IMR-90 (cell line): ENCODE results near the gene ITSN1. TPM values are rescaled to one million over a fixed set of nuclear protein-coding genes. Genes with fewer than 3 reads are reported as not detected.

Experiments used
- ATAC-seq: fragments of 200-7000 bp; cut with Tn5 transposase; 2 replicates; pipeline ENCODE4 v1.9.1; 2020; ENCODE audit warnings: low read depth, mild to moderate bottlenecking, moderate library complexity
- BruUV-seq: library from RNA; stranded (reverse); fragments of 400-500 nt; replicated peaks from 2 replicates; lab custom pipeline; 2021; lab: Mats Ljungman, UMichigan
- CTCF ChIA-PET: fragments of 300-600 bp; formaldehyde crosslinking; extraction: SDS; loops from one replicate; lab custom pipeline; 2021; ENCODE audit warnings: antibody characterized with exemption; lab: Yijun Ruan, JAX
- POLR2A ChIA-PET: fragments of 300-600 bp; sonication (Branson Sonifier 250); formaldehyde crosslinking; loops from one replicate; lab custom pipeline; 2022; ENCODE audit warnings: antibody characterized with exemption; ENCODE audit not compliant: unreplicated experiment; lab: Charles Lee
- DNase-seq: peaks from one replicate; pipeline ENCODE4 v3.0.0; 2013
- H2AFZ ChIP-seq: replicated peaks from 2 replicates; pipeline ENCODE3; 2013; ENCODE audit warnings: low read length, mild to moderate bottlenecking; ENCODE audit not compliant: poor library complexity
- H2AK5ac ChIP-seq: 2 replicates; pipeline ENCODE4 v1.6.1; 2013; ENCODE audit warnings: low read depth, low read length, inconsistent platforms
- H2AK9ac ChIP-seq: replicated peaks from 2 replicates; pipeline ENCODE3; 2013; ENCODE audit warnings: mild to moderate bottlenecking, low read depth, low read length, moderate library complexity; ENCODE audit not compliant: poor library complexity
- H2BK120ac ChIP-seq: 2 replicates; pipeline ENCODE4 v1.6.1; 2013; ENCODE audit warnings: low read depth, low read length, inconsistent platforms
- H2BK15ac ChIP-seq: 3 replicates; pipeline ENCODE4 v1.6.1; 2013; ENCODE audit warnings: low read depth, low read length, inconsistent platforms
- H2BK20ac ChIP-seq: 2 replicates; pipeline ENCODE4 v1.6.1; 2013; ENCODE audit warnings: low read depth, mild to moderate bottlenecking, inconsistent platforms, low read length, moderate library complexity
- H2BK5ac ChIP-seq: 2 replicates; pipeline ENCODE4 v1.6.1; 2013; ENCODE audit warnings: mild to moderate bottlenecking, low read depth, low read length, inconsistent platforms; ENCODE audit not compliant: poor library complexity, severe bottlenecking
- H3K14ac ChIP-seq: replicated peaks from 2 replicates; pipeline ENCODE4 v1.6.1; 2013; ENCODE audit warnings: low read depth, low read length, inconsistent platforms
- H3K18ac ChIP-seq: 2 replicates; pipeline ENCODE4 v1.6.1; 2013; ENCODE audit warnings: low read depth, low read length, control low read depth
- H3K23ac ChIP-seq: 2 replicates; pipeline ENCODE4 v1.6.1; 2013; ENCODE audit warnings: low read depth, low read length, inconsistent platforms
- H3K27ac ChIP-seq: 2 replicates; pipeline ENCODE4 v1.5.1; 2013; ENCODE audit warnings: mild to moderate bottlenecking, control low read depth, low read length; ENCODE audit not compliant: insufficient read depth
- H3K27me3 ChIP-seq: 2 replicates; pipeline ENCODE4 v1.6.1; 2013; ENCODE audit warnings: low read length; ENCODE audit not compliant: control insufficient read depth, insufficient read depth
- H3K36me3 ChIP-seq: 2 replicates; pipeline ENCODE4 v1.6.1; 2013; ENCODE audit warnings: low read length, mixed read lengths; ENCODE audit not compliant: control insufficient read depth, insufficient read depth
- H3K4ac ChIP-seq: 2 replicates; pipeline ENCODE4 v1.6.1; 2013; ENCODE audit warnings: low read depth, low read length, inconsistent platforms
- H3K4me1 ChIP-seq: 2 replicates; pipeline ENCODE4 v1.6.1; 2013; ENCODE audit warnings: low read length, mixed read lengths; ENCODE audit not compliant: control insufficient read depth, insufficient read depth
- H3K4me2 ChIP-seq: 2 replicates; pipeline ENCODE4 v1.6.1; 2013; ENCODE audit warnings: low read depth, mild to moderate bottlenecking, control low read depth, low read length, moderate library complexity
- H3K4me3 ChIP-seq: 2 replicates; pipeline ENCODE4 v1.5.1; 2013; ENCODE audit warnings: low read depth, mild to moderate bottlenecking, control low read depth, low read length, moderate library complexity; ENCODE audit not compliant: insufficient read depth
- H3K56ac ChIP-seq: 2 replicates; pipeline ENCODE4 v1.6.1; 2013; ENCODE audit warnings: low read length, inconsistent platforms; ENCODE audit not compliant: insufficient read depth; ENCODE audit errors: extremely low read depth
- H3K79me1 ChIP-seq, 2 experiments: 2 replicates each; pipeline ENCODE4 v1.6.1; 2013; ENCODE audit warnings: low read length in 2 of 2, inconsistent platforms in 1 of 2, low read depth in 1 of 2
- H3K9ac ChIP-seq: 2 replicates; pipeline ENCODE4 v1.6.1; 2013; ENCODE audit warnings: low read depth, low read length, control low read depth
- H3K9me1 ChIP-seq: 2 replicates; pipeline ENCODE4 v1.6.1; 2013; ENCODE audit warnings: low read length, inconsistent platforms; ENCODE audit not compliant: insufficient read depth
- H3K9me3 ChIP-seq: 2 replicates; pipeline ENCODE4 v1.6.1; 2013; ENCODE audit warnings: low read length; ENCODE audit not compliant: control insufficient read depth, insufficient read depth
- H4K20me1 ChIP-seq: 2 replicates; pipeline ENCODE4 v1.6.1; 2013; ENCODE audit warnings: low read length, inconsistent platforms; ENCODE audit not compliant: insufficient read depth
- H4K5ac ChIP-seq: 2 replicates; pipeline ENCODE4 v1.6.1; 2013; ENCODE audit warnings: mild to moderate bottlenecking, low read depth, low read length, control low read depth
- H4K8ac ChIP-seq, 2 experiments: 2 replicates each; pipeline ENCODE4 v1.6.1; 2013; ENCODE audit warnings: low read depth in 2 of 2, low read length in 2 of 2, control low read depth in 1 of 2, inconsistent platforms in 1 of 2
- H4K91ac ChIP-seq: 2 replicates; pipeline ENCODE4 v1.6.1; 2013; ENCODE audit warnings: low read depth, low read length, inconsistent platforms; ENCODE audit not compliant: insufficient read depth
- BHLHE40 ChIP-seq: fragments of 150-350 bp; IDR thresholded peaks from 2 replicates; pipeline ENCODE4 v1.6.1; 2016; ENCODE audit warnings: mild to moderate bottlenecking, low read depth, low read length
- CEBPB ChIP-seq: IDR thresholded peaks from 2 replicates; pipeline ENCODE4 v1.6.1; 2012; ENCODE audit warnings: low read depth, low read length, improper control_type of control experiment
- WGBS, 2 experiments: methylation state at CpG; one replicate each; pipeline versions ENCODE4 v1.1.5 to v1.1.7; 2013; ENCODE audit warnings: missing lambda C conversion rate in 2 of 2; ENCODE audit not compliant: insufficient read length in 1 of 2; ENCODE audit errors: extremely low coverage in 2 of 2; 5-methylcytosine and 5-hydroxymethylcytosine counted together
- dilution Hi-C: fragments of 300-500 bp; cut with HindIII; formaldehyde crosslinking; loops from one replicate; pipeline ENCODE4 v1.14.3; 2018; ENCODE audit warnings: low sequenced_read_pairs; ENCODE audit not compliant: unreplicated experiment
- in situ Hi-C: fragments of 300-500 bp; cut with MboI; formaldehyde crosslinking; loops from 3 replicates; pipeline ENCODE4 v1.14.3; 2019; ENCODE audit warnings: low sequenced_read_pairs, inconsistent platforms, mixed read lengths
- intact Hi-C: fragments of 100-400 bp; cut with micrococcal nuclease; formaldehyde crosslinking; loops from 2 replicates; pipeline ENCODE4 v1.10.0; 2022
- polyA plus RNA-seq, 3 experiments: library from polyadenylated mRNA; depleted of rRNA; stranded (reverse); fragments of >200 nt; gene quantifications; 2 replicates each; pipeline ENCODE4 v1.2.3, GENCODE V29; 2012; ENCODE audit warnings: low replicate concordance in 1 of 3
- total RNA-seq: library from RNA; depleted of rRNA; stranded (reverse); fragments of >200 nt; gene quantifications from 2 replicates; pipeline ENCODE4 v1.2.3, GENCODE V29; 2012

The ITSN1 gene
- total and polyA plus RNA-seq, 2 of the 4 experiments (the other 2 are of a cell fraction): 45.4 to 62.0 TPM

DNA sequence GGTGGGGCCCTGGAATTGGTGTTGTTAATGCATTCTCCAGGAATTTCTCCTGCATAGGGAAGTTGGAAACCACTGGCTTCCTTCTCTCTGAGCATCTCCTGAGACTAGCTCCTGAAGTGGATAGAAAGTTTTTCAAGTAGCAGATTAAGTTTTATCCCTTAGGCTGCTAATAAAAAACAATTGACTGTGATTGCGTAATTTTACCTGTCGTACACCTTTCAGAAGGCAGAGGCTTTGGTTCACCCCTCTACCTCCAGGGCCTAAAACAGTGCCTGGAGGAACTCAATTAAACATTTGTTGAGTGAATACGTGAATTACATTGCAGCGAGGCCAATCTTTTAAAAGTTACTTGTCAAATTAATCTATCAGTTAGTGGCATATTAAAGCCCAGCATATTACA, 3.4 kb downstream of the ITSN1 start:
- POLR2A ChIA-PET: no interaction called here

More for the DNA sequence above, 3.4 kb downstream of the ITSN1 start:
- Histone ChIP-seq H4K8ac (no peak overlapping the region), H3K14ac (no peak overlapping the region), H3K9ac (no peak overlapping the region), H3K4ac (no peak overlapping the region), H3K79me1 (peaks cover 17 to 70% of the 10 kb centered on the region in 2 experiments), H2BK5ac (no peak overlapping the region), H2AK9ac (no peak overlapping the region), H2AK5ac (no peak overlapping the region), H4K91ac (no peak overlapping the region), H3K4me2 (no peak overlapping the region), H3K36me3 (no peaks in the 10 kb centered on the region; the same call in 1 of the 2 replicates), H3K27me3 (no peaks in the 10 kb centered on the region), H3K4me3 (no peak overlapping the region), H3K56ac (no peak overlapping the region), H2AFZ (no peak overlapping the region), H2BK120ac (no peak overlapping the region), H2BK20ac (no peak overlapping the region), H3K4me1 (peaks cover 7% of the 10 kb centered on the region; the same call in 1 of the 2 replicates), H3K27ac (no peak overlapping the region), H4K5ac (no peak overlapping the region), H3K23ac (no peak overlapping the region), H4K20me1 (peaks cover 17% of the 10 kb centered on the region; the same call in 1 of the 2 replicates), H2BK15ac (no peak overlapping the region), H3K9me3 (no peaks in the 10 kb centered on the region), H3K18ac (no peak overlapping the region), H3K9me1 (peaks cover 7% of the 10 kb centered on the region)
- WGBS, 2 experiments: no CpG with 5 or more reads among the region's 4 CpGs
- no TSS peak for BruUV-seq
- TF ChIP-seq BHLHE40: no peak
- TF ChIP-seq CEBPB: peak; percentile 92
- no peak for DNase-seq
- no peak for ATAC-seq
- in situ Hi-C loops (loop anchor here (10.0 kb wide), 1 partner anchor 239 kb away; no protein-coding TSS in a partner anchor), intact Hi-C loops (no loop called here), dilution Hi-C loops (no loop called here)
- CTCF ChIA-PET: interaction anchor here (0.9 kb wide), 1 partner anchor 103 kb away, joined by 3 read pairs; no protein-coding TSS in a partner anchor
